Activated T-cell treated with anti-CD3 and anti-CD28 coated beads, Interleukin-2, amount 50 U/mL, for 72 hours (primary cell): ENCODE results near the gene TGFB1. TPM values are rescaled to one million over a fixed set of nuclear protein-coding genes. Genes with fewer than 3 reads are reported as not detected.
"Not testable (repeated sequence)": the region's sequence is repeated elsewhere in the genome, so short reads cannot be mapped to it uniquely, and the experiment has no call there.

Experiments used
- ATAC-seq, 2 donors: fragments of 150-1000 bp; cut with Tn5 transposase; replicated peaks in 1 of 2; 2 replicates each; pipeline ENCODE4 v1.10.0; 2021; ENCODE audit warnings: moderate library complexity in 2 of 2, mild to moderate bottlenecking in 1 of 2
- DNase-seq, 2 donors: peaks; one replicate each; pipeline ENCODE4 v3.0.0; 2021 to 2022; ENCODE audit warnings: mixed read lengths in 1 of 2
- H3K27ac Mint-ChIP-seq: one replicate; pipeline ENCODE4 v1.8.0; 2022; ENCODE audit warnings: mild to moderate bottlenecking, moderate library complexity, mixed read lengths
- H3K27me3 Mint-ChIP-seq: one replicate; pipeline ENCODE4 v1.8.0; 2022; ENCODE audit warnings: low read depth, mixed read lengths
- H3K36me3 Mint-ChIP-seq, 2 donors: one replicate each; pipeline ENCODE4 v1.8.0; 2022; ENCODE audit warnings: mixed read lengths in 2 of 2, mild to moderate bottlenecking in 1 of 2; ENCODE audit not compliant: insufficient read depth in 2 of 2
- H3K4me1 Mint-ChIP-seq: one replicate; pipeline ENCODE4 v1.8.0; 2022; ENCODE audit warnings: low read depth, mixed read lengths
- H3K4me3 Mint-ChIP-seq, 2 donors: one replicate each; pipeline ENCODE4 v1.8.0; 2022; ENCODE audit warnings: mild to moderate bottlenecking in 2 of 2, mixed read lengths in 2 of 2, moderate library complexity in 2 of 2
- H3K9me3 Mint-ChIP-seq, 2 donors: one replicate each; pipeline ENCODE4 v1.8.0; 2022; ENCODE audit warnings: mixed read lengths in 2 of 2
- total RNA-seq, 2 donors: library from RNA; stranded (reverse); gene quantifications; one replicate each; pipeline ENCODE4 v1.2.3, GENCODE V29; 2022

The TGFB1 gene
- total RNA-seq, 2 donors from 2014 or later: 93.5 to 94.2 TPM

DNA sequence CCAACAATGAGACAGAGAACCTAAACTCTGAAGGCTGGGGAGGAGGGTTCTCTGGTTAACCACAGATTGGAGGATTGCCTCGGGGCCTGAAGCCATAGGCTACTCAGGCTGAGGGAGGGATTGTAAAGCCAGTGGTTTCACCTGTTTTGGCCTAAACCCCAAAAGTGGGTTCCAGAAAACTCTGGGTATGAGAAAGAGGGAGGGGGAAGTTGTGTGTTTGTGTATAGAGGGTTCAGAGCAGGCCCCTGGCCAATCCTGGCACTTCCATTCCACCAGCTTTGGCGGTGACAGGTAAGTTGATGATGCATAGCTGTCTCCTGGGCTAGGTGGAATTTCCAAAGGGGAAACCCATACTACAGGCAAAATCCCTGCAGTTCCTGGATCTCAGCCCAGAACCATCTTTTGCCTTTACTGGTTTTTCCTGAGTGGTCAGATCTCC lies 57.3 kb downstream of the TGFB1 start:
- Mint-ChIP-seq H3K4me1 (peaks cover 71% of the 10 kb centered on the region), H3K9me3 (no peaks in the 10 kb centered on the region), H3K27me3 (no peaks in the 10 kb centered on the region), H3K27ac (peak overlapping the region; percentile 79), H3K36me3 (peaks cover 30 to 35% of the 10 kb centered on the region in 2 donors), H3K4me3 (no peak overlapping the region)
- no peak for DNase-seq
- ATAC-seq: peak; percentile 25 to 26

DNA sequence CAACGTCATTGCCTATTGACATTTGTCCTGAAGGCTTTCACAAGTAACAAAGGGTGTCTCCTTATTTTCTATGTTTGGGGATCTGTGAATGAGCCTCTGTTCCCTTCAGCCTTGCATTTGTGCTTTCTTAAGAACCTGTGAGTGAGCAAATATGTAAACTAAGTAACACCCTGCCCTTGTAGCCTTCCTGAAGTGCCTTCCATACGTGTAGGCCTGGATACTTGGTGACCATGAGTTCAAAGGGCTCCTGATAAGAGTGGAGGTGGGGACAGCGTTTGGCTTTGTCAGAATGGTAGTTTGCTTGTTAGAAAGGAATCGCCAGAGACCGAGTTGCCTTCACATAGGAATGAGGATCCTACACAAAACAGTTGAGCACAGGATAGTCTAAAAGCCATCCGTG lies 58.2 kb downstream of the TGFB1 start:
- ATAC-seq: no peak
- Mint-ChIP-seq H3K27me3 (no peaks in the 10 kb centered on the region), H3K4me1 (peaks cover 64% of the 10 kb centered on the region), H3K4me3 (no peak overlapping the region), H3K36me3 (peaks cover 29 to 34% of the 10 kb centered on the region in 2 donors), H3K9me3 (no peaks in the 10 kb centered on the region), H3K27ac (peak overlapping the region; percentile 79)
- DNase-seq: no peak

DNA sequence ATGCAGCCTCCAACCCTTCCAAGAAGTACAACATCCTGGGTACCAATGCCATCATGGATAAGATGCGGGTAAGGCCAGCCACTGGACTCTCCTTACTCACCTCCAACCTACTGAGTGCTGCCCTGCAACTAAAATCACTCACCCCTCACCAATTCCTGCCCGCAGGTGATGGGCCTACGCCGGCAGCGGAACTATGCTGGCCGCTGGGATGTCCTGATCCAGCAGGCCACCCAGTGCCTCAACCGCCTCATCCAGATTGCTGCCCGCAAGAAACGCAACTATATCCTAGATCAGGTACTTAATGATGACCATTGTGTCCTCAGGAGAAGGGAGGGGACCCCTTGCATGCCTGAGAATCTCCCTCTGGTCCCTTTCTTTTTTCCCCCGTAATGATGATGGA lies 59.3 kb downstream of the TGFB1 start:
- DNase-seq: no peak
- H3K27me3 Mint-ChIP-seq: no peaks in the 10 kb centered on the region
- peaks cover 32 to 39% of the 10 kb centered on the region in 2 donors for H3K36me3 Mint-ChIP-seq
- H3K4me3 Mint-ChIP-seq: no peak overlapping the region
- no peaks in the 10 kb centered on the region for H3K9me3 Mint-ChIP-seq
- peaks cover 53% of the 10 kb centered on the region for H3K4me1 Mint-ChIP-seq
- no peak for ATAC-seq
- H3K27ac Mint-ChIP-seq: peak overlapping the region; percentile 79

DNA sequence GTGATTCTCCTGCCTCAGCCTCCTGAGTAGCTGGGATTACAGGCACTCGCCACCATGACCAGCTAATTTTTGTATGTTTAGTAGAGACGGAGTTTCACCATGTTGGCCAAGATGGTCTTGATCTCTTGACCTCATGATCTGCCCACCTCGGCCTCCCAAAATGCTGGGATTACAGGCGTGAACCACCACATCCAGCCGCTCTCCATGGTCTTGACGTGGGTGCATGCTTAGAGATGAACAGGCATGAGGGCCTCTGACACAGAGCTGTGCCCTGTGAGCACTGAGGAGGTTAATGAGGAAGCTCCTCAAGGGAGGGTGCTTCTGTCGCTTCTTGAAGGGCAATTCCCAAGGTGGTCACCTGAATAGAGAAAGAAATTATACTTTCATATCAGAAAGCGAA lies 63.9 kb downstream of the TGFB1 start:
- peaks cover 15 to 40% of the 10 kb centered on the region in 2 donors for H3K36me3 Mint-ChIP-seq
- H3K27ac Mint-ChIP-seq, ATAC-seq, H3K9me3 Mint-ChIP-seq, DNase-seq, H3K4me1 Mint-ChIP-seq, H3K4me3 Mint-ChIP-seq, H3K27me3 Mint-ChIP-seq: not testable (repeated sequence)

DNA sequence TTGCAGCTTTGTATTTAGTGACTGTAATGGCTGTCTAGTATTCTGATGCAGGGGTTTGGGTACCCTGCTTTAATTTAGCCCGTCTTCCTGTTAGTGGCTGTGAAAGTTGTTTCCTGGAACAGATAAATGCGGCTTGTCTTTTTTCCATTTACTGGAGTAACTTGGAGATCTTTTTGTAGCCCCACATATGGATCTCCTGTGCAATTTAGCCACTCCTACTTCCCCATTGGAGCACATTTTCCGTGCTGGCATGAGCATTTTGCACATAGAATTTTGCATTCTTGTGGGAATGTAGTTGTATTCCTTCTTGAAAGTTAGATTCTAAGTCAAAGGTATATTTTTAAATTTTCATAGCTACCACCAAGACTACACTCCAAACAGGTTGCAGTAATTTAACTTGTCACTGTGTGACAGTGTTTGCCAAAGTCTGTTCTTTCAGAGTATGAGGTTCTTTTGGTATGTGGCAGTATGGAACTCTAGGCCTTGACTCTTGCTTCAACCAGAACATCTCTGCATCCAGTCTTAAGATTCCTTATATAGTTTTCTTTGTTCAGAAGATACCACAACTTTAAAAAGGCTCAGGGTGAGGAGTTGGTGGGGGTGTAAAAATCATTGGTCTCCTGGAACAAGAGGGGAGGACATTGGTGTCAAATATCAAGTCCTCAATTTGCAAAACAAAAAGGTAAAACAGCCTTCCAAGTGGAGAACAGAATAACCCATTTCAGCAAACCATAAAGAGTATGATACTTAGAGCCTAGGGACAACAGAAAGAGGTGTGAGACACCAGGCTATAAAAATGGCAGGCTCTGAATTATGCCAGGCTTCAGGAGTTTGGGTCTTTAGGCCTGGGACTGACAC lies 64.8 kb downstream of the TGFB1 start:
- Mint-ChIP-seq H3K4me3 (no peak overlapping the region), H3K27ac (no peak overlapping the region), H3K27me3 (no peaks in the 10 kb centered on the region), H3K9me3 (no peaks in the 10 kb centered on the region), H3K4me1 (no peaks in the 10 kb centered on the region), H3K36me3 (peaks cover 10 to 37% of the 10 kb centered on the region in 2 donors)
- no peak for DNase-seq
- no peak for ATAC-seq

Other genes starting within 250 kb of the TGFB1 start
- not detected for gene CYP2F1, start 239.5 kb downstream of the TGFB1 start, total RNA-seq
- 1 to 10 TPM in 1 of 2 donors, under 1 TPM in 1; 0.35 to 1.2 TPM for gene CYP2S1, start 160.7 kb downstream of the TGFB1 start, total RNA-seq
- gene AXL, start 134.7 kb downstream of the TGFB1 start, total RNA-seq: under 1 TPM; 0.17 to 0.44 TPM
- gene HNRNPUL1, start 89.5 kb downstream of the TGFB1 start, total RNA-seq: 100 to 1,000 TPM; 276 to 351 TPM
- 10 to 100 TPM; 28.8 to 33.4 TPM for gene CCDC97, start 43.8 kb downstream of the TGFB1 start, total RNA-seq
- 1 to 10 TPM; 6.4 to 7.7 TPM for gene B9D2, start 10.2 kb upstream of the TGFB1 start, total RNA-seq
- gene TMEM91, start 22.6 kb upstream of the TGFB1 start, total RNA-seq: 10 to 100 TPM; 12.3 to 12.8 TPM
- 10 to 100 TPM; 30.3 to 30.7 TPM for gene EXOSC5, start 43.4 kb upstream of the TGFB1 start, total RNA-seq
- gene BCKDHA, start 43.9 kb upstream of the TGFB1 start, total RNA-seq: 10 to 100 TPM; 18.4 to 21.6 TPM
- gene B3GNT8, start 73.5 kb upstream of the TGFB1 start, total RNA-seq: 1 to 10 TPM in 1 of 2 donors, not detected in 1; 1.1 TPM
- gene DMAC2, start 86.0 kb upstream of the TGFB1 start, total RNA-seq: 10 to 100 TPM; 59.9 to 66.6 TPM
- not detected for gene ERICH4, start 89.2 kb upstream of the TGFB1 start, total RNA-seq
- 10 to 100 TPM; 38.4 to 41.7 TPM for gene CEACAM21, start 222.2 kb upstream of the TGFB1 start, total RNA-seq